Neural cell (in vitro differentiated cells): ENCODE measurements around the gene PIGK.

ENCODE experiments used
- EP300 ChIP-seq: fragments of 450-650 bp; conservative IDR thresholded peaks from 2 replicates; pipeline ENCODE4 v1.6.1; 2014; ENCODE audit warnings: antibody characterized with exemption, mild to moderate bottlenecking, moderate library complexity; ENCODE audit not compliant: poor library complexity, severe bottlenecking
- EZH2 ChIP-seq: fragments of 200-600, 300-800 bp; shearing (Covaris generic), sonication (generic); IDR thresholded peaks from 2 replicates; pipeline ENCODE4 v1.6.1; 2014; ENCODE audit warnings: antibody characterized with exemption, low read length, borderline replicate concordance, mild to moderate bottlenecking; ENCODE audit not compliant: insufficient read depth, poor library complexity, severe bottlenecking
- MXI1 ChIP-seq: fragments of 450-650 bp; conservative IDR thresholded peaks from 2 replicates; pipeline ENCODE4 v1.6.1; 2014; ENCODE audit warnings: antibody characterized with exemption, mild to moderate bottlenecking; ENCODE audit not compliant: poor library complexity, severe bottlenecking
- POLR2AphosphoS5 ChIP-seq: IDR thresholded peaks from 2 replicates; pipeline ENCODE4 v1.6.1; 2012
- RAD21 ChIP-seq: fragments of 450-650 bp; conservative IDR thresholded peaks from 2 replicates; pipeline ENCODE4 v1.6.1; 2014; ENCODE audit warnings: antibody characterized with exemption, mild to moderate bottlenecking, moderate library complexity
- SMC3 ChIP-seq: fragments of 450-650 bp; conservative IDR thresholded peaks from 2 replicates; pipeline ENCODE4 v1.6.1; 2014; ENCODE audit warnings: antibody characterized with exemption, mild to moderate bottlenecking, moderate library complexity; ENCODE audit not compliant: poor library complexity
- TAF1 ChIP-seq: IDR thresholded peaks from 2 replicates; pipeline ENCODE4 v1.6.1; 2012; ENCODE audit warnings: low read depth
- TF ChIP-seq, protein P1 (sequence below): fragments of 450-650 bp; IDR thresholded peaks from 2 replicates; pipeline ENCODE4 v1.5.1; 2014; ENCODE audit warnings: antibody characterized with exemption, mild to moderate bottlenecking, moderate library complexity; ENCODE audit not compliant: poor library complexity, severe bottlenecking
- TF ChIP-seq, protein P2 (sequence below): IDR thresholded peaks from 2 replicates; pipeline ENCODE4 v1.6.1; 2012; ENCODE audit warnings: borderline replicate concordance

DNA sequence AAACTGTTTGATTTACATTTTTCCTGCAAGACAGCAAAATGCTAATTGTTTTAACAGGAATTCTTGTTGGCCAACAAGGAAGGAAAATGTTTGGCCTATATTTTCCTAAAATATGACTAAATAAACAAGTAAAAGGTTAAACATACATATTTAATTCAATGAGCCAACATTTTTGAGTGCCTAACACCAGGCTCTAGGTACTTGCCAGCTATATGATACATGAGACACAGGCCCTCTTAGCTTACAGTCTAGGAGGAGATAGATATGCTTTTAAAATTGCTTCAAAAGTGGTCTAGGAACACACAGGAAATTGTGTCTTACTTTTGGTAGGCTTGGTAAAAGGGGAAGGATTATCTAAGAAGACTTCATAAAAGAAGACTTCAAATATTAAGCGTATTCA is 50.9 kb downstream of the PIGK start:
- TF ChIP-seq, protein P1, sequence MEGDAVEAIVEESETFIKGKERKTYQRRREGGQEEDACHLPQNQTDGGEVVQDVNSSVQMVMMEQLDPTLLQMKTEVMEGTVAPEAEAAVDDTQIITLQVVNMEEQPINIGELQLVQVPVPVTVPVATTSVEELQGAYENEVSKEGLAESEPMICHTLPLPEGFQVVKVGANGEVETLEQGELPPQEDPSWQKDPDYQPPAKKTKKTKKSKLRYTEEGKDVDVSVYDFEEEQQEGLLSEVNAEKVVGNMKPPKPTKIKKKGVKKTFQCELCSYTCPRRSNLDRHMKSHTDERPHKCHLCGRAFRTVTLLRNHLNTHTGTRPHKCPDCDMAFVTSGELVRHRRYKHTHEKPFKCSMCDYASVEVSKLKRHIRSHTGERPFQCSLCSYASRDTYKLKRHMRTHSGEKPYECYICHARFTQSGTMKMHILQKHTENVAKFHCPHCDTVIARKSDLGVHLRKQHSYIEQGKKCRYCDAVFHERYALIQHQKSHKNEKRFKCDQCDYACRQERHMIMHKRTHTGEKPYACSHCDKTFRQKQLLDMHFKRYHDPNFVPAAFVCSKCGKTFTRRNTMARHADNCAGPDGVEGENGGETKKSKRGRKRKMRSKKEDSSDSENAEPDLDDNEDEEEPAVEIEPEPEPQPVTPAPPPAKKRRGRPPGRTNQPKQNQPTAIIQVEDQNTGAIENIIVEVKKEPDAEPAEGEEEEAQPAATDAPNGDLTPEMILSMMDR: no peak
- TF ChIP-seq RAD21 (no peak), POLR2AphosphoS5 (no peak), EZH2 (no peak), EP300 (no peak), MXI1 (no peak), SMC3 (no peak), TAF1 (no peak)
- TF ChIP-seq, protein P2, sequence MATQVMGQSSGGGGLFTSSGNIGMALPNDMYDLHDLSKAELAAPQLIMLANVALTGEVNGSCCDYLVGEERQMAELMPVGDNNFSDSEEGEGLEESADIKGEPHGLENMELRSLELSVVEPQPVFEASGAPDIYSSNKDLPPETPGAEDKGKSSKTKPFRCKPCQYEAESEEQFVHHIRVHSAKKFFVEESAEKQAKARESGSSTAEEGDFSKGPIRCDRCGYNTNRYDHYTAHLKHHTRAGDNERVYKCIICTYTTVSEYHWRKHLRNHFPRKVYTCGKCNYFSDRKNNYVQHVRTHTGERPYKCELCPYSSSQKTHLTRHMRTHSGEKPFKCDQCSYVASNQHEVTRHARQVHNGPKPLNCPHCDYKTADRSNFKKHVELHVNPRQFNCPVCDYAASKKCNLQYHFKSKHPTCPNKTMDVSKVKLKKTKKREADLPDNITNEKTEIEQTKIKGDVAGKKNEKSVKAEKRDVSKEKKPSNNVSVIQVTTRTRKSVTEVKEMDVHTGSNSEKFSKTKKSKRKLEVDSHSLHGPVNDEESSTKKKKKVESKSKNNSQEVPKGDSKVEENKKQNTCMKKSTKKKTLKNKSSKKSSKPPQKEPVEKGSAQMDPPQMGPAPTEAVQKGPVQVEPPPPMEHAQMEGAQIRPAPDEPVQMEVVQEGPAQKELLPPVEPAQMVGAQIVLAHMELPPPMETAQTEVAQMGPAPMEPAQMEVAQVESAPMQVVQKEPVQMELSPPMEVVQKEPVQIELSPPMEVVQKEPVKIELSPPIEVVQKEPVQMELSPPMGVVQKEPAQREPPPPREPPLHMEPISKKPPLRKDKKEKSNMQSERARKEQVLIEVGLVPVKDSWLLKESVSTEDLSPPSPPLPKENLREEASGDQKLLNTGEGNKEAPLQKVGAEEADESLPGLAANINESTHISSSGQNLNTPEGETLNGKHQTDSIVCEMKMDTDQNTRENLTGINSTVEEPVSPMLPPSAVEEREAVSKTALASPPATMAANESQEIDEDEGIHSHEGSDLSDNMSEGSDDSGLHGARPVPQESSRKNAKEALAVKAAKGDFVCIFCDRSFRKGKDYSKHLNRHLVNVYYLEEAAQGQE: no peak
